ENCODE data around the gene PRKAR1A.

DNA sequence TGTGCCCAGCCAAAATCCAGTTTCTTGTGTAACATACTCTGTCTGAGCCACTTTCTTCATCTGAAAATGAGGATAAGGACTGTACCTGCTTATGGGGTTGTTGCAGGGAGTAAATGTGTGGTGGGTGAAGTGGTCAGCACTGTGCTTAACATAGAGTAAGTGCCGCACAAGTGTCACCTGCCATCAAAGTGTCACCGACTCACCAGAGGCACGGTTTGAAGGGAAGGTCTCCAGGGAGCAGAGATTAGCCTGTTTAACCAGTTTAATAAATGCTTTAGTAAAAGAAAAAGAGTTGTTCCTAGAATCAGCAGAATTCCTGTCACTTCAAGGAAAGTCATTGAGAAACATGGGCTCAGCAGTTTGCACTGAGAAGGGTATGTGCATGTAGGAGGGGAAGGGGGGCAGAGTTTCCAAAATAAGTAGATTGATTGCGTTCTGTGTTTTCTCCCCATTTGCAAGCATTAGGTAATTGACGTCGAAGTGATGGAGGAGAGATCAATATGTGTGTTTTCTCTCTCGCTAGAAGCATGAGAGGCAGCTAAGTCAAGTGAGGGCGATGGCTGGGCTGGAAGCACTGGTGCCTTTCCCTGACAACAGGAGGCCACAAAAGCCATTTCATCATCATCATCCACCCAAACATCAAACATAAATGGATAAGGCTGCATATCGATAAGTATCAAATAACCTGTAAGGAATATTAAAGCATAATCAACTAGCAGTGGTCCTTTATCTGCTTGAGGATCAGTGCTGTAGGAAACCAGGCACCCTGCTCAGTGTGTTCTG, 69.8 kb downstream of the PRKAR1A start:
- TF ChIP-seq, protein P1, sequence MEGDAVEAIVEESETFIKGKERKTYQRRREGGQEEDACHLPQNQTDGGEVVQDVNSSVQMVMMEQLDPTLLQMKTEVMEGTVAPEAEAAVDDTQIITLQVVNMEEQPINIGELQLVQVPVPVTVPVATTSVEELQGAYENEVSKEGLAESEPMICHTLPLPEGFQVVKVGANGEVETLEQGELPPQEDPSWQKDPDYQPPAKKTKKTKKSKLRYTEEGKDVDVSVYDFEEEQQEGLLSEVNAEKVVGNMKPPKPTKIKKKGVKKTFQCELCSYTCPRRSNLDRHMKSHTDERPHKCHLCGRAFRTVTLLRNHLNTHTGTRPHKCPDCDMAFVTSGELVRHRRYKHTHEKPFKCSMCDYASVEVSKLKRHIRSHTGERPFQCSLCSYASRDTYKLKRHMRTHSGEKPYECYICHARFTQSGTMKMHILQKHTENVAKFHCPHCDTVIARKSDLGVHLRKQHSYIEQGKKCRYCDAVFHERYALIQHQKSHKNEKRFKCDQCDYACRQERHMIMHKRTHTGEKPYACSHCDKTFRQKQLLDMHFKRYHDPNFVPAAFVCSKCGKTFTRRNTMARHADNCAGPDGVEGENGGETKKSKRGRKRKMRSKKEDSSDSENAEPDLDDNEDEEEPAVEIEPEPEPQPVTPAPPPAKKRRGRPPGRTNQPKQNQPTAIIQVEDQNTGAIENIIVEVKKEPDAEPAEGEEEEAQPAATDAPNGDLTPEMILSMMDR (IDR thresholded peaks at IDR 0.05) = no peak
- no peak for TF ChIP-seq POLR2A (IDR thresholded peaks at IDR 0.05)
